Measurements from ENCODE around the gene ATP7B. TPM values are rescaled to one million over a fixed set of nuclear protein-coding genes. Genes with fewer than 3 reads are reported as not detected.

Gene ATP7B
- total RNA-seq, 1 experiment from 2014 or later, result 11.6 TPM

- ATAC-seq, result no peak
- CTCF ChIA-PET, result interaction anchor here (1.2 kb wide), 1 partner anchor 46 kb away, joined by 3 read pairs; no protein-coding TSS in a partner anchor
These were observed 69.1 kb downstream of the ATP7B start for GRCh38 chr13:51942189-51942588.

GRCh38 chr13:51938454-51938853 lies 72.8 kb downstream of the ATP7B start:
- 0 out of 2 replicates have a peak, but pooled peaks cover 3% of the 10 kb centered on the region for H3K4me1 Mint-ChIP-seq
- no peaks in the 10 kb centered on the region for H3K36me3 Mint-ChIP-seq
- ChIA-PET CTCF (no interaction called here), POLR2A (no interaction called here)
- no peak overlapping the region for H3K4me3 Mint-ChIP-seq
- DNase-seq (ENCODE audit: low spot score), result no peak
- H3K27me3 Mint-ChIP-seq (ENCODE audit: low read depth), result no peaks in the 10 kb centered on the region
- no peaks in the 10 kb centered on the region for H3K9me3 Mint-ChIP-seq
- no peak for TF ChIP-seq HMGXB4 (CRISPR knock-in tag; IDR thresholded peaks at IDR 0.05)
- TF ChIP-seq ZNF317 (CRISPR knock-in tag; IDR thresholded peaks at IDR 0.05; ENCODE audit: borderline replicate concordance, low read depth), result no peak
- TF ChIP-seq ZNF121 (CRISPR knock-in tag; IDR thresholded peaks at IDR 0.05), result no peak
- no peak for TF ChIP-seq STAT6 (CRISPR knock-in tag; conservative IDR thresholded peaks at IDR 0.05; ENCODE audit: low read depth)
- TF ChIP-seq SMAD4 (CRISPR knock-in tag; IDR thresholded peaks at IDR 0.05), result no peak
- TF ChIP-seq ESRRA (CRISPR knock-in tag; IDR thresholded peaks at IDR 0.05; ENCODE audit: borderline replicate concordance), result no peak
- ATAC-seq, result no peak
- H3K27ac Mint-ChIP-seq, result no peak overlapping the region

More at GRCh38 chr13:51942189-51942588, 69.1 kb downstream of the ATP7B start:
- POLR2A ChIA-PET, result no interaction called here
- H3K27ac Mint-ChIP-seq, result no peak overlapping the region
- no peak for DNase-seq (ENCODE audit: low spot score)
- no peaks in the 10 kb centered on the region for H3K9me3 Mint-ChIP-seq
- H3K4me1 Mint-ChIP-seq, result no peaks in the 10 kb centered on the region
- no peaks in the 10 kb centered on the region for H3K27me3 Mint-ChIP-seq (ENCODE audit: low read depth)
- no peak overlapping the region for H3K4me3 Mint-ChIP-seq
- TF ChIP-seq ZNF671 (CRISPR knock-in tag; IDR thresholded peaks at IDR 0.05), result no peak
- no peak for TF ChIP-seq MYBL2 (CRISPR knock-in tag; IDR thresholded peaks at IDR 0.05)
- TF ChIP-seq CTCF (IDR thresholded peaks at IDR 0.05), result no peak
- no peak for TF ChIP-seq NFE2L1 (CRISPR knock-in tag; IDR thresholded peaks at IDR 0.05)
- TF ChIP-seq NR1H2 (CRISPR knock-in tag; IDR thresholded peaks at IDR 0.05), result no peak
- TF ChIP-seq MAX (CRISPR knock-in tag; IDR thresholded peaks at IDR 0.05), result no peak
- no peak for TF ChIP-seq SOX15 (CRISPR knock-in tag; IDR thresholded peaks at IDR 0.05)
- TF ChIP-seq ZNF281 (CRISPR knock-in tag; IDR thresholded peaks at IDR 0.05), result no peak
- no peak for TF ChIP-seq RORB (CRISPR knock-in tag; IDR thresholded peaks at IDR 0.05)
- TF ChIP-seq CBFB (CRISPR knock-in tag; IDR thresholded peaks at IDR 0.05; ENCODE audit: low read depth), result no peak
- TF ChIP-seq GTF2I (CRISPR knock-in tag; conservative IDR thresholded peaks at IDR 0.05), result no peak
- no peak for TF ChIP-seq IRF1 (CRISPR knock-in tag; IDR thresholded peaks at IDR 0.05)
- TF ChIP-seq ZBTB43 (CRISPR knock-in tag; IDR thresholded peaks at IDR 0.05), result no peak
- TF ChIP-seq EMX1 (CRISPR knock-in tag; IDR thresholded peaks at IDR 0.05), result no peak
- TF ChIP-seq TCF7 (CRISPR knock-in tag; IDR thresholded peaks at IDR 0.05; ENCODE audit: low read depth), result no peak
- no peaks in the 10 kb centered on the region for H3K36me3 Mint-ChIP-seq
